PFSK-1 (cell line): ENCODE data around the gene KSR2.

Source experiments
- POLR2AphosphoS5 ChIP-seq: IDR thresholded peaks from 2 replicates; pipeline ENCODE4 v1.6.1; 2012; ENCODE audit warnings: low read depth, mild to moderate bottlenecking, control low read depth, low read length, moderate library complexity
- REST ChIP-seq, 2 experiments: IDR thresholded peaks; 2 replicates each; pipeline versions ENCODE4 v1.6.1 to v1.8.0; 2011 to 2012; ENCODE audit warnings: low read depth in 2 of 2, low read length in 2 of 2, control low read depth in 1 of 2, inconsistent platforms in 1 of 2, mild to moderate bottlenecking in 1 of 2, moderate library complexity in 1 of 2; ENCODE audit not compliant: insufficient read depth in 1 of 2
- SIN3A ChIP-seq: IDR thresholded peaks from 2 replicates; pipeline ENCODE4 v1.6.1; 2012; ENCODE audit warnings: mild to moderate bottlenecking, low read length, moderate library complexity, borderline replicate concordance; ENCODE audit not compliant: insufficient read depth
- TAF1 ChIP-seq: IDR thresholded peaks from 2 replicates; pipeline ENCODE4 v1.6.1; 2012; ENCODE audit warnings: low read length, control low read depth, borderline replicate concordance; ENCODE audit not compliant: insufficient read depth

GRCh38 chr12:117685110-117685926, 283.5 kb downstream of the KSR2 start:
- TF ChIP-seq REST (IDR thresholded peaks at IDR 0.05; ENCODE audit: insufficient read depth in 1 of 2, low read depth in 2 of 2, low read length in 2 of 2) (no peak), SIN3A (no peak), POLR2AphosphoS5 (no peak), TAF1 (no peak)
